Endothelial cell of umbilical vein (primary cell): Measurements from ENCODE around the gene CA5A. TPM values are rescaled to one million over a fixed set of nuclear protein-coding genes. Genes with fewer than 3 reads are reported as not detected.

Source experiments
- BruUV-seq: library from RNA; stranded (reverse); fragments of 400-500 nt; replicated peaks from 2 replicates; lab custom pipeline; 2021; lab: Mats Ljungman, UMichigan
- CTCF ChIA-PET: fragments of 300-600, 350-600 bp; sonication (Branson Sonifier 250); formaldehyde crosslinking; loops from one replicate; lab custom pipeline; 2021; ENCODE audit warnings: antibody characterized with exemption, inconsistent platforms; lab: Charles Lee
- POLR2A ChIA-PET: fragments of 300-600, 350-600 bp; sonication (Branson Sonifier 250); formaldehyde crosslinking; loops from one replicate; lab custom pipeline; 2021; ENCODE audit warnings: antibody characterized with exemption, inconsistent platforms; lab: Charles Lee
- DNase-seq: peaks from one replicate; pipeline ENCODE4 v3.0.0-alpha.2; 2011; ENCODE audit warnings: low read depth, low spot score
- FAIRE-seq: peaks from 2 replicates; lab custom pipeline; 2011; peaks lifted over from hg19 to GRCh38; lab: Jason Lieb, UNC
- H2AFZ ChIP-seq: 2 replicates; pipeline ENCODE4 v1.6.0; 2012; ENCODE audit warnings: low read depth, low read length, control low read depth, inconsistent platforms
- H3K27ac ChIP-seq: 2 replicates; pipeline ENCODE4 v1.5.1; 2011; ENCODE audit warnings: low read depth, mild to moderate bottlenecking, control low read depth, low read length, moderate library complexity; ENCODE audit not compliant: insufficient read depth
- H3K27me3 ChIP-seq, 2 experiments: 2 replicates each; pipeline versions ENCODE4 v1.6.0 to v1.6.1; 2011; ENCODE audit warnings: low read length in 2 of 2, mixed read lengths in 1 of 2; ENCODE audit not compliant: control insufficient read depth in 2 of 2, insufficient read depth in 2 of 2
- H3K36me3 ChIP-seq, 2 experiments: 2 replicates in 1 of 2; 3 replicates in 1 of 2; pipeline ENCODE4 v1.5.1; 2011; ENCODE audit warnings: low read length in 2 of 2, mild to moderate bottlenecking in 1 of 2, moderate library complexity in 1 of 2; ENCODE audit not compliant: control insufficient read depth in 2 of 2, insufficient read depth in 2 of 2; ENCODE audit errors: extremely low read depth in 1 of 2
- H3K4me1 ChIP-seq: 3 replicates; pipeline ENCODE4 v1.5.1; 2011; ENCODE audit warnings: mild to moderate bottlenecking, low read length; ENCODE audit not compliant: control insufficient read depth, insufficient read depth; ENCODE audit errors: extremely low read depth
- H3K4me2 ChIP-seq: 2 replicates; pipeline ENCODE4 v1.6.1; 2011; ENCODE audit warnings: low read length, control low read depth, mixed read lengths; ENCODE audit not compliant: insufficient read depth
- H3K4me3 ChIP-seq, 3 experiments: fragments of 200-600 bp in 1 of 3; sonication (generic), shearing (Covaris generic) in 1 of 3; replicated peaks in 1 of 3; 2 replicates each; pipeline ENCODE4 v1.5.1; 2011 to 2016; ENCODE audit warnings: control low read depth in 3 of 3, low read length in 3 of 3, mild to moderate bottlenecking in 2 of 3, inconsistent platforms in 1 of 3, low read depth in 1 of 3, moderate library complexity in 1 of 3; ENCODE audit not compliant: insufficient read depth in 1 of 3
- H3K79me2 ChIP-seq: 2 replicates; pipeline ENCODE4 v1.6.0; 2012; ENCODE audit warnings: low read length, inconsistent platforms; ENCODE audit not compliant: control insufficient read depth, insufficient read depth
- H3K9ac ChIP-seq: replicated peaks from 2 replicates; pipeline ENCODE3; 2011; ENCODE audit warnings: low read length, control low read depth; ENCODE audit not compliant: insufficient read depth; ENCODE audit errors: extremely low read depth
- H3K9me1 ChIP-seq: replicated peaks from 3 replicates; pipeline ENCODE4 v1.6.0; 2011; ENCODE audit warnings: mild to moderate bottlenecking, low read length; ENCODE audit not compliant: control insufficient read depth, insufficient read depth; ENCODE audit errors: extremely low read depth
- H3K9me3 ChIP-seq: replicated peaks from 2 replicates; pipeline ENCODE4 v1.5.1; 2012; ENCODE audit warnings: low read length, inconsistent platforms; ENCODE audit not compliant: control insufficient read depth, insufficient read depth
- H4K20me1 ChIP-seq: replicated peaks from 2 replicates; pipeline ENCODE3; 2011; ENCODE audit warnings: mild to moderate bottlenecking, low read length; ENCODE audit not compliant: control insufficient read depth, insufficient read depth; ENCODE audit errors: extremely low read depth
- EZH2 ChIP-seq: IDR thresholded peaks from 2 replicates; pipeline ENCODE4 v1.6.1; 2012; ENCODE audit warnings: borderline replicate concordance, low read depth, mild to moderate bottlenecking, moderate library complexity, low read length, inconsistent platforms; ENCODE audit not compliant: severe bottlenecking
- FOS ChIP-seq: IDR thresholded peaks from 2 replicates; pipeline ENCODE4 v1.6.1; 2011; ENCODE audit warnings: mild to moderate bottlenecking, low read length, moderate library complexity, borderline replicate concordance; ENCODE audit not compliant: insufficient read depth
- GATA2 ChIP-seq: IDR thresholded peaks from 2 replicates; pipeline ENCODE4 v1.7.0; 2011; ENCODE audit warnings: low read depth, mild to moderate bottlenecking, moderate library complexity, mixed read lengths, low read length; ENCODE audit not compliant: insufficient read length, insufficient read depth
- JUN ChIP-seq: IDR thresholded peaks from 2 replicates; pipeline ENCODE4 v1.6.1; 2011; ENCODE audit warnings: borderline replicate concordance, low read depth; ENCODE audit not compliant: insufficient read length, insufficient read depth
- MYC ChIP-seq: IDR thresholded peaks from one replicate; pipeline ENCODE4 v1.6.1; 2011; ENCODE audit warnings: mild to moderate bottlenecking, low read depth, low read length
- POLR2A ChIP-seq: IDR thresholded peaks from 2 replicates; pipeline ENCODE4 v1.6.1; 2012; ENCODE audit warnings: low read depth, mild to moderate bottlenecking, control low read depth, low read length
- POLR2AphosphoS5 ChIP-seq: IDR thresholded peaks from 2 replicates; pipeline ENCODE4 v1.6.1; 2012; ENCODE audit warnings: low read depth, mild to moderate bottlenecking, control low read depth, low read length, moderate library complexity; ENCODE audit not compliant: insufficient read depth
- dilution Hi-C: fragments of 300-500 bp; cut with MboI; formaldehyde crosslinking; loops from one replicate; pipeline ENCODE4 v1.15.0; 2019; ENCODE audit warnings: low sequenced_read_pairs; ENCODE audit not compliant: extremely low pct_ligation_motif_present
- intact Hi-C: fragments of 100-400 bp; cut with micrococcal nuclease; formaldehyde crosslinking; loops from one replicate; pipeline ENCODE4 v1.10.0; 2022
- polyA plus RNA-seq, 4 experiments: library from polyadenylated mRNA; depleted of rRNA in 3 of 4; stranded (reverse) in 3 of 4; unstranded in 1 of 4; fragments of >200 nt; gene quantifications; 2 replicates each; pipeline versions ENCODE4 v1.2.1 to v1.2.3, GENCODE V29; 2011 to 2012; ENCODE audit warnings: missing spikeins in 1 of 4
- total RNA-seq: library from RNA; stranded (reverse); gene quantifications from 2 replicates; pipeline ENCODE4 v1.2.3, GENCODE V29; 2021
- TF ChIP-seq, protein P1 (sequence below), 2 donors: IDR thresholded peaks; 1 replicate in 1 of 2; 2 replicates in 1 of 2; pipeline ENCODE4 v1.5.1; 2011; ENCODE audit warnings: low read length in 2 of 2, mild to moderate bottlenecking in 2 of 2, moderate library complexity in 2 of 2, control low read depth in 1 of 2, inconsistent platforms in 1 of 2, low read depth in 1 of 2; ENCODE audit not compliant: insufficient read depth in 1 of 2; ENCODE audit errors: extremely low read depth in 1 of 2
- TF ChIP-seq, protein P2 (sequence below): IDR thresholded peaks from 2 replicates; pipeline ENCODE4 v1.6.1; 2011; ENCODE audit not compliant: insufficient read depth, insufficient read length

CA5A gene
- total and polyA plus RNA-seq, 2 donors (not counting 3 experiments of a cell fraction or from before 2014, with no cell fraction given) = not detected

DNA sequence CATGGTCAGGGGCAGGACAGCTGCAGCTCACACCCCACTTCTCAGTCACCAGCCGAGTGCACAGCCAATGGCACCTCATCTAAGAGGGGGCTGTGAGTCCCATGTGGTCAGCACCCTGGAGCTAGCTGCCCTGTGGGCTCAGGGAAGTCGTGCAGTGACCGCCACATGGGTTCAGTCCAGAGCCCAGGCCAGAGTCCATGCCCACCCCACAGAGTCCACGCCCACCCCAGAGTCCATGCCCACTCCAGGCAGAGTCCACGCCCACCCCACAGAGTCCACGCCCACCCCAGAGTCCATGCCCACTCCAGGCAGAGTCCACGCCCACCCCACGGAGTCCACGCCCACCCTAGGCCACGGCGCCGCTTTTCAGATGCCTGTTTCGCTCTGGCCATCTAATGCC, 91.1 kb downstream of the CA5A start:
- H3K4me1 ChIP-seq = peaks cover 3% of the 10 kb centered on the region
- peaks cover 72% of the 10 kb centered on the region for H3K79me2 ChIP-seq
- H3K9ac ChIP-seq = no peak overlapping the region
- H4K20me1 ChIP-seq = no peaks in the 10 kb centered on the region
- no TSS peak for BruUV-seq
- FAIRE-seq (no peak), DNase-seq (no peak)
- peaks cover 0 to 2% of the 10 kb centered on the region in 2 experiments for H3K36me3 ChIP-seq
- intact Hi-C loops (no loop called here), dilution Hi-C loops (no loop called here)
- CTCF ChIA-PET = interaction anchor here (0.9 to 3.5 kb wide), 3 partner anchors 8 to 66 kb away, joined by 4 to 26 read pairs (median 16); no protein-coding TSS in a partner anchor
- no peaks in the 10 kb centered on the region for H3K9me1 ChIP-seq
- no peaks in the 10 kb centered on the region for H3K9me3 ChIP-seq
- TF ChIP-seq POLR2AphosphoS5 (no peak), POLR2A (no peak), FOS (no peak), GATA2 (no peak), JUN (no peak), MYC (no peak), EZH2 (no peak)
- TF ChIP-seq, protein P1, sequence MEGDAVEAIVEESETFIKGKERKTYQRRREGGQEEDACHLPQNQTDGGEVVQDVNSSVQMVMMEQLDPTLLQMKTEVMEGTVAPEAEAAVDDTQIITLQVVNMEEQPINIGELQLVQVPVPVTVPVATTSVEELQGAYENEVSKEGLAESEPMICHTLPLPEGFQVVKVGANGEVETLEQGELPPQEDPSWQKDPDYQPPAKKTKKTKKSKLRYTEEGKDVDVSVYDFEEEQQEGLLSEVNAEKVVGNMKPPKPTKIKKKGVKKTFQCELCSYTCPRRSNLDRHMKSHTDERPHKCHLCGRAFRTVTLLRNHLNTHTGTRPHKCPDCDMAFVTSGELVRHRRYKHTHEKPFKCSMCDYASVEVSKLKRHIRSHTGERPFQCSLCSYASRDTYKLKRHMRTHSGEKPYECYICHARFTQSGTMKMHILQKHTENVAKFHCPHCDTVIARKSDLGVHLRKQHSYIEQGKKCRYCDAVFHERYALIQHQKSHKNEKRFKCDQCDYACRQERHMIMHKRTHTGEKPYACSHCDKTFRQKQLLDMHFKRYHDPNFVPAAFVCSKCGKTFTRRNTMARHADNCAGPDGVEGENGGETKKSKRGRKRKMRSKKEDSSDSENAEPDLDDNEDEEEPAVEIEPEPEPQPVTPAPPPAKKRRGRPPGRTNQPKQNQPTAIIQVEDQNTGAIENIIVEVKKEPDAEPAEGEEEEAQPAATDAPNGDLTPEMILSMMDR (IDR thresholded peaks at IDR 0.05; ENCODE audit: extremely low read depth in 1 of 2, insufficient read depth in 1 of 2, low read depth in 1 of 2, low read length in 2 of 2) = no peak
- TF ChIP-seq, protein P2, sequence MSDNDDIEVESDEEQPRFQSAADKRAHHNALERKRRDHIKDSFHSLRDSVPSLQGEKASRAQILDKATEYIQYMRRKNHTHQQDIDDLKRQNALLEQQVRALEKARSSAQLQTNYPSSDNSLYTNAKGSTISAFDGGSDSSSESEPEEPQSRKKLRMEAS = no peak
- no peak overlapping the region for H3K4me3 ChIP-seq
- H3K27ac ChIP-seq = no peak overlapping the region
- no peak overlapping the region for H2AFZ ChIP-seq
- H3K27me3 ChIP-seq = no peaks in the 10 kb centered on the region
- POLR2A ChIA-PET = no interaction called here
- no peak overlapping the region for H3K4me2 ChIP-seq
